Prostate gland (tissue), 2 donors: Measurements from ENCODE around the gene CROCC. TPM values are rescaled to one million over a fixed set of nuclear protein-coding genes. Genes with fewer than 3 reads are reported as not detected.

Source experiments
- DNase-seq: peaks from one replicate; pipeline ENCODE4 v3.0.0-alpha.2; 2019; ENCODE audit warnings: low spot score
- H3K27ac ChIP-seq, 2 donors: fragments of 200-600 bp; sonication (generic); 2 replicates each; pipeline ENCODE4 v1.5.1; 2017 to 2019
- H3K27me3 ChIP-seq: fragments of 200-600 bp; sonication (generic); replicated peaks from 2 replicates; pipeline ENCODE4 v1.5.1; 2019; ENCODE audit not compliant: insufficient read depth
- H3K36me3 ChIP-seq, 2 donors: fragments of 200-600 bp; sonication (generic); 1 replicate in 1 of 2; 2 replicates in 1 of 2; pipeline versions ENCODE4 v1.5.1 to v1.8.1; 2017 to 2019
- H3K4me1 ChIP-seq: fragments of 200-600 bp; sonication (generic); replicated peaks from 2 replicates; pipeline ENCODE4 v1.5.1; 2019
- H3K4me3 ChIP-seq, 2 donors: fragments of 200-600 bp; sonication (generic); 2 replicates each; pipeline ENCODE4 v1.5.1; 2017 to 2019
- H3K9me3 ChIP-seq: fragments of 200-600 bp; sonication (generic); 2 replicates; pipeline ENCODE4 v1.5.1; 2017
- POLR2A ChIP-seq: fragments of 450-650 bp; IDR thresholded peaks from one replicate; pipeline ENCODE4 v1.6.1; 2016; ENCODE audit warnings: antibody characterized with exemption, mild to moderate bottlenecking
- POLR2AphosphoS5 ChIP-seq: sonication (generic); formaldehyde crosslinking; IDR thresholded peaks from one replicate; pipeline ENCODE4 v1.6.1; 2017; ENCODE audit warnings: antibody characterized with exemption
- WGBS: methylation state at CpG from one replicate; pipeline ENCODE4 v1.1.5; 2018; 5-methylcytosine and 5-hydroxymethylcytosine counted together
- intact Hi-C: fragments of 100-400 bp; cut with DNase I; formaldehyde crosslinking; loops from one replicate; pipeline ENCODE4 v1.14.2; 2022
- total RNA-seq, 2 donors: library from RNA; depleted of rRNA; stranded (reverse); fragments of >200 nt; gene quantifications; one replicate each; pipeline ENCODE4 v1.1.0, GENCODE V29; 2016
- TF ChIP-seq, protein P1 (sequence below), 4 experiments: fragments of 200-600 bp in 2 of 4; fragments of 450-650 bp in 2 of 4; sonication (generic) in 2 of 4; IDR thresholded peaks; 1 replicate in 3 of 4; 2 replicates in 1 of 4; pipeline ENCODE4 v1.5.1; 2016 to 2019; ENCODE audit warnings: antibody characterized with exemption in 4 of 4, mild to moderate bottlenecking in 2 of 4, moderate library complexity in 2 of 4

The CROCC gene
- total RNA-seq, 2 donors from 2014 or later, result 19.6 to 68.7 TPM

DNA sequence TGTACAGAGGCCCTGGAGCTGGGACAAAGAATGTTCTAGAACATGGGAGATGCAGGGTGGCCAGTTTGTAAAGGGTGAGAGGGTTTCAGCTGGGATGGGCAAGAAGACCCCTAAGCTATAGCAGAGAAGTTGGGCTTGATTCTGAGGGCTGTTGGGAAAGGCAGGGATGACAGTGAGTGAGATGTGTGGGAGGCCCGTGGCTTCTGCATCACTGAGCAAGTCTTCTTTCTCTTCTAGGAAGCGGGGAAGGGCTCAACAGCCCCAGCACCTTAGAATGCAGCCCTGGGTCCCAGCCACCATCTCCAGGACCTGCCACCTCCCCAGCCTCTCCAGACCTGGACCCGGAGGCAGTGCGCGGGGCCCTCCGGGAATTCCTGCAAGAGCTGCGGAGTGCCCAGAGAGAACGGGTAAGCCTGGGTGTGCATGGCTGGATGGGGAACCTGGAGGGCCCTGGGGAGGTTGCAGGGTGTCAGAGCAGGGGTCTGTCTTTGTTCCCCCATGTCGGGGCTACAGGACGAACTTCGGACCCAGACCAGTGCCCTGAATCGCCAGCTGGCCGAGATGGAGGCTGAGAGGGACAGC lies 43.8 kb downstream of the CROCC start:
- H3K4me1 ChIP-seq, result peaks cover under 1% of the 10 kb centered on the region
- WGBS, result 94% methylated on average over 13 of the region's 13 CpGs
- H3K27ac ChIP-seq, result no peak overlapping the region
- no peak overlapping the region for H3K4me3 ChIP-seq
- TF ChIP-seq, protein P1, sequence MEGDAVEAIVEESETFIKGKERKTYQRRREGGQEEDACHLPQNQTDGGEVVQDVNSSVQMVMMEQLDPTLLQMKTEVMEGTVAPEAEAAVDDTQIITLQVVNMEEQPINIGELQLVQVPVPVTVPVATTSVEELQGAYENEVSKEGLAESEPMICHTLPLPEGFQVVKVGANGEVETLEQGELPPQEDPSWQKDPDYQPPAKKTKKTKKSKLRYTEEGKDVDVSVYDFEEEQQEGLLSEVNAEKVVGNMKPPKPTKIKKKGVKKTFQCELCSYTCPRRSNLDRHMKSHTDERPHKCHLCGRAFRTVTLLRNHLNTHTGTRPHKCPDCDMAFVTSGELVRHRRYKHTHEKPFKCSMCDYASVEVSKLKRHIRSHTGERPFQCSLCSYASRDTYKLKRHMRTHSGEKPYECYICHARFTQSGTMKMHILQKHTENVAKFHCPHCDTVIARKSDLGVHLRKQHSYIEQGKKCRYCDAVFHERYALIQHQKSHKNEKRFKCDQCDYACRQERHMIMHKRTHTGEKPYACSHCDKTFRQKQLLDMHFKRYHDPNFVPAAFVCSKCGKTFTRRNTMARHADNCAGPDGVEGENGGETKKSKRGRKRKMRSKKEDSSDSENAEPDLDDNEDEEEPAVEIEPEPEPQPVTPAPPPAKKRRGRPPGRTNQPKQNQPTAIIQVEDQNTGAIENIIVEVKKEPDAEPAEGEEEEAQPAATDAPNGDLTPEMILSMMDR (IDR thresholded peaks at IDR 0.05), result no peak
- TF ChIP-seq POLR2A (no peak), POLR2AphosphoS5 (no peak)
- no peaks in the 10 kb centered on the region for H3K9me3 ChIP-seq
- H3K27me3 ChIP-seq, result no peaks in the 10 kb centered on the region
- H3K36me3 ChIP-seq, result peaks cover 0 to 12% of the 10 kb centered on the region in 2 donors
- DNase-seq, result no peak
- intact Hi-C loops, result no loop called here

- WGBS, result 95% methylated on average over 22 of the region's 22 CpGs
- Histone ChIP-seq H3K4me1 (no peaks in the 10 kb centered on the region), H3K27me3 (no peaks in the 10 kb centered on the region), H3K27ac (no peak overlapping the region), H3K4me3 (no peak overlapping the region), H3K9me3 (no peaks in the 10 kb centered on the region), H3K36me3 (peaks cover 0 to 12% of the 10 kb centered on the region in 2 donors)
- DNase-seq, result no peak
- intact Hi-C loops, result no loop called here
- TF ChIP-seq POLR2A, result no peak
- TF ChIP-seq POLR2AphosphoS5, result no peak
- TF ChIP-seq, protein P1 (IDR thresholded peaks at IDR 0.05), result no peak
These were observed 44.6 kb downstream of the CROCC start for GRCh38 chr1:16966282-16966681.

DNA sequence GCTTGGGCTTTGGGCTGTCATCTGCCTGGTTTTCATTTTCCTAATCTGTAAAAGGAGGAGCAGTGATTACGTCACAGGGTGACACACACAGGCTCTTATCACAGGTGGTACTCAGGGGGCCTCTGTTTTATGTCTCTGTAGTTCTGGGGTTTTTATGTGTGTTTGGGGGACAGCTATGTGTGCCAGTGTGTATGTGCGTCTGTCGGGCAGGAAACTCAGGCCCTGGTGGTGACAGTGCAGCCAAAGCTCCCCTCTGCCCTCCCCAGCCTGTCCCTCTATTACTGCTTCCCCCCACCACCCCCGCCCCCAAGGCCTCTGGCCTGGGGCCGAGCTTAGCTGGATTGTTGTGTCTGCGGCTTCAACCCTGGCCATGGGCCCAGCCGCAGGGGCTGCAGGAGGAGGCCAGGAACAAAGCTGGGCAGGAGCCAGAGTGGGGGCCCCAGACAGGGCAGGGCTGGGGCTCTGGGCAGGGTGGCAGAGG lies 45.4 kb downstream of the CROCC start:
- Histone ChIP-seq H3K4me1 (no peaks in the 10 kb centered on the region), H3K27ac (no peak overlapping the region), H3K27me3 (no peaks in the 10 kb centered on the region), H3K9me3 (no peaks in the 10 kb centered on the region), H3K4me3 (no peak overlapping the region), H3K36me3 (peaks cover 0 to 12% of the 10 kb centered on the region in 2 donors)
- WGBS, result 11% methylated on average over 5 of the region's 7 CpGs
- TF ChIP-seq, protein P1 (IDR thresholded peaks at IDR 0.05), result no peak
- no peak for TF ChIP-seq POLR2AphosphoS5
- TF ChIP-seq POLR2A, result no peak
- DNase-seq, result no peak
- intact Hi-C loops, result no loop called here

- peaks cover 0 to 12% of the 10 kb centered on the region in 2 donors for H3K36me3 ChIP-seq
- intact Hi-C loops, result no loop called here
- H3K9me3 ChIP-seq, result no peaks in the 10 kb centered on the region
- no peak for DNase-seq
- H3K4me1 ChIP-seq, result no peaks in the 10 kb centered on the region
- H3K4me3 ChIP-seq, result no peak overlapping the region
- H3K27ac ChIP-seq, result no peak overlapping the region
- WGBS, result 96% methylated on average over 21 of the region's 21 CpGs
- no peaks in the 10 kb centered on the region for H3K27me3 ChIP-seq
- TF ChIP-seq, protein P1 (IDR thresholded peaks at IDR 0.05), result no peak
- TF ChIP-seq POLR2AphosphoS5 (no peak), POLR2A (no peak)
These were observed 46.2 kb downstream of the CROCC start for GRCh38 chr1:16967962-16968361.

DNA sequence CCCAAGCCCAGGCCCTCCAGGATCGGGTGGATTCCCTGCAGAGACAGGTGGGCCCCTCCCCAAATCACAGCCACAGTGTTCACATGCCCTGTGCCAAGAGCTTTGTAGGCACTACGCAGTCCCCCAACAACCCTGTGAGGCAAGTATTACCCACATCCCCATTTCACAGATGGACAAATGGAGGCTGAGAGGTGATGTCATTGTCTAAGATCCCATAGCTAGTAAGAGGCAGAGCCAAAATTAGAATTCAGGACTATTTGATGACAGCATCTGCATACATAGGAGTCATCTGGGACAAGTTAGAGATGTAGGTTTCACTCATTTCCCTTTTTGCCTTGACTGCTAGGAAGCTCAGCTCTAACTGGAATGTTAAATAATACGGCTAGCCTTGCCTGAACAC lies 46.6 kb downstream of the CROCC start:
- no peak for TF ChIP-seq POLR2AphosphoS5
- TF ChIP-seq POLR2A, result no peak
- TF ChIP-seq, protein P1 (IDR thresholded peaks at IDR 0.05), result no peak
- Histone ChIP-seq H3K9me3 (no peaks in the 10 kb centered on the region), H3K36me3 (peaks cover 0 to 12% of the 10 kb centered on the region in 2 donors), H3K27ac (no peak overlapping the region), H3K27me3 (no peaks in the 10 kb centered on the region), H3K4me1 (no peaks in the 10 kb centered on the region), H3K4me3 (no peak overlapping the region)
- intact Hi-C loops, result no loop called here
- DNase-seq, result no peak
- WGBS, result over 99% methylated on average over 3 of the region's 3 CpGs
